C1 segment of cervical spinal cord (tissue), 14 donors: ENCODE data around the gene LEF1.

Experiments used
- DNase-seq, 14 donors: peaks; one replicate each; lab custom pipeline; 2025; lab: John Stamatoyannopoulos, UW

LEF1 gene

GRCh38 chr4:108168671-108169523, at the start of gene LEF1:
Gene LEF1 (minus strand): TSS chr4:108168932. CDS start chr4:108167767, 1,165 bp downstream.
- no peak for DNase-seq

DNA sequence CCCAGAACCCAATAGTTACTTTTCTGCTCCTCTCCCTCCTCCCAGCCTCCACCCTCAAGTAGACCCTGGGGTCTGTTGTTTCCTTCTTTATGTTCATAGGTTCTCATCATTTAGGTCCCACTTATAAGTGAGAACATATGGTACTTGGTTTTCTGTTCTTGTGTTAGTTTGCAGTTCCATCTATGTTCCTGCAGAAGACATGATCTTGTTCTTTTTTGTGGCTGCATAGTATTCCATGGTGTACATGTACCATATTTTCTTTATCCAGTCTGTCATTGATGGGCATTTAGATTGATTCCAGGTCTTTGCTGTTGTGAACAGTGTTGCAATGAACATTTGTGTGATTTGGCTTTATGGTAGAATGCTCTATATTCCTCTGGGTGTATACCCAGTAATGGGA, 47.8 kb upstream of the LEF1 start:
- DNase-seq: no peak

DNA sequence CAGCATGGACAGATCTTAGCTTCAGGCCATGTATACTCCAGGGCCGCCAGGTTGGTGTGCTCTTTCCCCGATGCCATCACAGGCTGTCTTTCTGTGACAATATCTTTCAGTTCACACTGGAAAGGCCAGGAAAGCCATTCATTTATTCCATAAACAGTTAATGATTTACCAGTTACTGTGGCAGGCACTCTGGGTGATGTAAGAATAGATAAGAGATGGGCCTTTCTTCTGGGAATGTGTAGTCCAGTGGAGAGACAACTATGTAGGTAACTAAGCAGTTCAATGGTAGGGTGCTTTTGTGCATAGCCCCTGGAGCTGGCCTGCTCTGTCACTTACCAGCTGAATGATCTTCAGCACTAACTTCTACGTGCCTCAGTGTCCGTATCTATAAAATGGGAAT, 46.3 kb upstream of the LEF1 start:
- no peak for DNase-seq

GRCh38 chr4:108213723-108214122, 45.0 kb upstream of the LEF1 start:
- DNase-seq: no peak

GRCh38 chr4:108213308-108213707, 44.6 kb upstream of the LEF1 start:
- DNase-seq: no peak

- no peak for DNase-seq
These were observed 42.5 kb upstream of the LEF1 start for GRCh38 chr4:108210989-108211835.

DNA sequence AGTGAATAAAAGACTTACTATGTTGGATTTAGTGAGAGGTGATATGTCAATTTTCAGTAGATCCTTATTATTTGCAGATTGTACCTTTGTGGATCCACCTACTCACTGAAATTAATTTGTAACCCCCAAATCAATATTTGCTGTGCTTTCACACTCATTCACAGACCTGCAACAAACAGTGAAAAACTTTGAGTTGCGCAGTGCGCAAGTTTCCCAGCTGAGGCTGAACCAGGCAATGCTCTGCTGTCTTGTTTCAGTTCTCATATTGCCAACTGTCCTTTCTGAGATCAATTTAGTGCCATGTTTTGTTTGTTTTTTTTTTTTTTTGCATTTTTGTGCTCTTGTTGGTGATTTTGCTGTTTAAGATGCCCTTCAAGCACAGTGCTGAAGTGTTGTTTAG, 40.8 kb upstream of the LEF1 start:
- no peak for DNase-seq

DNA sequence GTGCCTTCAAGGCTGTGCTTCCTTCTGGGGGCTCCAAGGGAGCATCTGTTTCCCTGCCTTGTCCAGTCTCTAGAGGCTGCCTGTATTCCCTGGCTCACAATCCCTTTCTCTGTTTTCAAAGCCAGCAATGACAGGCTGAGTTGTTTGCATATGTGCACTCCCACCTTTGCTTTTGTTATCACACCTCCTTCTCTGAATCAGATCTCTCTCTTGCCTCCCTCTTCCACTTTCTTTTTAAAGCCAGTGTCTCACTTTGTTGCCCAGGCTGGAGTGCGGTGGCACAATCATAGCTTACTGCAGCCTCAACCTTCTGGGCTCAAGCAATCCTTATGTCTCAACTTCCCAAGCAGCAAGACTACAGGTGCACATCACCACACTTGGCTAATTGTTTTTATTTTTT, 37.1 kb upstream of the LEF1 start:
- DNase-seq: no peak

DNA sequence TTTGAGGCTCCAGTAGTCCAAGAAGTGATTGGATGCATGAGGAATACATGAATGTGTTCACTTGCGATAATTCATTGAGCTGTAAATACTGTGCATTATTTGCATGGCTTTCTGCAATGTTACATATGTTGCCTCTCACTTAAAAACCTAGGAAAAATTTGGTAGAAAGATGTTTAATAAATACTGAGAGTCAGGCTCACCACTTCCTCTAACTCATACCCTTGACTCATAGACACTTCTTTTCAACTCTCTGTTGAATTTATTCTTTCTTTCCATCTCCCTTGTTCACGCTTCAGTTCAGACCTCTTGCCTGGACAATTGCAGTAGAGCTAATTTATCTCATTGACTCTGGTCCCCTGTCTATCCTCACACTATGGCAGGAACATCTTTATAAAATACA, 35.8 kb upstream of the LEF1 start:
- DNase-seq: no peak

DNA sequence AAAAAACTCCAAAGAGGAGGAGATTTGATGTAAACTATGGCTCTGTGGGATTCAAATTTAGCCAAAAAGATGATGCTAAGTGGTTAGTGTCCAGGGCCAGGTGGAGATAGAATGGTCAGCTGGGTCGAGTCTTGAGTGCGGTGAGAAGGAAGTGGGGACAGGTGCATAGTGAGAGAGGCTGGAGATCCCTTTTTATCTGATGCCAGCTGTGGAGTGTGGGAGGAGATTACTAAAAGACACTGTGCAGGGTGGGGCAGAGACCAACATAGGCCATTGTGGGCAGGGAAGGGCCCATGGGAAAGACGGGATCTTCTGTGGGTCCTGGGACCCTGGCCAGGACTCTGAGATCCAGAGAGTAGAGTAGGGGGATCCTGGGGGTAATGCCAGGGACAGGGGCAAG, 34.6 kb upstream of the LEF1 start:
- DNase-seq: no peak

- DNase-seq: no peak
These were observed 33.0 kb upstream of the LEF1 start for GRCh38 chr4:108201774-108202173.

- DNase-seq: no peak
These were observed 31.1 kb upstream of the LEF1 start for GRCh38 chr4:108199881-108200280.

- DNase-seq: no peak
These were observed 25.3 kb upstream of the LEF1 start for GRCh38 chr4:108193886-108194672.

DNA sequence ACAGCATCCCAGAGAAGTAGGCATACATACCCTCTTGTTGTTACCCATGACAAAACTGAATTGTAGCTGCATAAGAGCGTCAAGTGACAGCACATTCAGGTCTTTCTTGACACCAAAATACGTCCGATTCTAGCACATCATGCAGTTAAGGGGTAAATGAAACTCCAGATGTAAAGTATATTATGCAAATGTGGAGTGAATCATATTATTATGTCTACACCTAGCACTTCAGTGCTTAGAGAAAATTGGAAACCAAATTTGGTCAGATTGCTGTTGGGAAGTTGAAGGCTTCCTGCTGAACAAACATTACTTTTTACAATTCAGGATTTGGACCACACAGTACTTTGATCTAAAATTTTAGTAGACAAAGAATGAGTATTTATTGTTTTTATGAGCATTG, 24.2 kb upstream of the LEF1 start:
- no peak for DNase-seq

GRCh38 chr4:108192056-108192455, 23.3 kb upstream of the LEF1 start:
- no peak for DNase-seq

GRCh38 chr4:108191269-108191914, 22.7 kb upstream of the LEF1 start:
- DNase-seq: no peak

DNA sequence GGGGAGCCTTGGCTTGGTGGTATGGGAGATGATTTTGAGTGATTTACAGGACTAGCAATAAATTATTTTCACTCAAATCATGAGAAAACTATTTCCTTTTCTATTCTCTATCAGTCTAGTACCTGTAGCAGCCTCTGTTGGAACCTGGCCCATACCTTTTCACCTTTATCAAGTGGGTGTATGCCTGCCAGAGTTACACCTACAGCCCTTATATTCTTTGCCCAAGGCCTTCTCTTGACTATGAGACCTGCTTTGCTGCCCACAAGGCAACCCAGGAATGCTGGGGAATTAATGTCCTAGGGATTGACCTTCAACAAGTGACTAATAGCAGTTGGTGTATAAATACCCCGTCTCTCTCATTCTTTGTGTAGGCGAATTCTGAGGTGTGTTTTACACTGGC, 20.0 kb upstream of the LEF1 start:
- DNase-seq: no peak

- DNase-seq: no peak
These were observed 16.5 kb upstream of the LEF1 start for GRCh38 chr4:108185252-108185651.

GRCh38 chr4:108184453-108185049, 15.8 kb upstream of the LEF1 start:
- DNase-seq: no peak

DNA sequence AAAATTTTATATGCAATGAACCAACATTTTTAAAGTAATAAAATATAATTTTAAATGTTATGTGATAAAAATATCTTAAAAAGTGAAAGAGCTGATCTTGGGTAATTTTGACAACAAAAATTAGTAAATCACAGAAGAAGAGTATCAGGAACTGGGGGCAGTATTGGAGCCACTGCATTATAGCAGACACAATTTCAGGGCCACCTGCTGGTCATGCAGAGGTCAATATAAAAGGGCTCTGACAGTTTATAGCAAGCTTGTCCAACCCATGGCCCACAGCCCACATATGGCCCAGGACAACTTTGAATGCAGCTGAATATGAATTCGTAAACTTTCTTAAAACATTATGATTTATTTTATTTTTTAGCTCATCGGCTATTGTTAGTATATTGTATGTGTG, 13.0 kb upstream of the LEF1 start:
- no peak for DNase-seq

GRCh38 chr4:108180513-108180912, 11.8 kb upstream of the LEF1 start:
- no peak for DNase-seq
